H9 (cell line): ENCODE data around the gene UGT1A7. TPM values are rescaled to one million over a fixed set of nuclear protein-coding genes. Genes with fewer than 3 reads are reported as not detected.

Source experiments
- DNase-seq: peaks from one replicate; pipeline ENCODE4 v3.0.0-alpha.2; 2017
- H2AFZ ChIP-seq: one replicate; pipeline ENCODE4 v1.6.1; 2013; ENCODE audit warnings: mild to moderate bottlenecking, low read length, control low read depth, moderate library complexity
- H2AK5ac ChIP-seq: 2 replicates; pipeline ENCODE4 v1.6.1; 2013; ENCODE audit warnings: low read length, control low read depth, mixed read lengths; ENCODE audit not compliant: insufficient read length
- H2BK120ac ChIP-seq: one replicate; pipeline ENCODE4 v1.6.1; 2013; ENCODE audit warnings: low read depth, mild to moderate bottlenecking, low read length, control low read depth, inconsistent platforms; ENCODE audit not compliant: poor library complexity, severe bottlenecking
- H2BK12ac ChIP-seq: 2 replicates; pipeline ENCODE4 v1.6.1; 2013; ENCODE audit warnings: low read length, control low read depth, mixed read lengths, low read depth; ENCODE audit not compliant: insufficient read length
- H2BK15ac ChIP-seq: 2 replicates; pipeline ENCODE4 v1.6.1; 2013; ENCODE audit warnings: low read depth, low read length, control low read depth
- H2BK20ac ChIP-seq: one replicate; pipeline ENCODE4 v1.6.1; 2013; ENCODE audit warnings: low read depth, mild to moderate bottlenecking, low read length, control low read depth, inconsistent platforms; ENCODE audit not compliant: poor library complexity, severe bottlenecking
- H2BK5ac ChIP-seq: 2 replicates; pipeline ENCODE4 v1.6.1; 2013; ENCODE audit warnings: low read length, control low read depth, mixed read lengths; ENCODE audit not compliant: insufficient read length
- H3K14ac ChIP-seq: 2 replicates; pipeline ENCODE4 v1.6.1; 2013; ENCODE audit warnings: low read length, control low read depth; ENCODE audit not compliant: insufficient read depth
- H3K18ac ChIP-seq: 2 replicates; pipeline ENCODE4 v1.6.1; 2013; ENCODE audit warnings: low read depth, mild to moderate bottlenecking, mixed read lengths, low read length, control low read depth; ENCODE audit not compliant: insufficient read length
- H3K23ac ChIP-seq: 2 replicates; pipeline ENCODE4 v1.6.1; 2013; ENCODE audit warnings: low read length, control low read depth, mixed read lengths, low read depth; ENCODE audit not compliant: insufficient read length
- H3K23me2 ChIP-seq: 2 replicates; pipeline ENCODE4 v1.6.1; 2013; ENCODE audit warnings: low read depth, mild to moderate bottlenecking, mixed read lengths, low read length, control low read depth; ENCODE audit not compliant: insufficient read length, poor library complexity, severe bottlenecking
- H3K27ac ChIP-seq: 2 replicates; pipeline ENCODE4 v1.5.1; 2013; ENCODE audit warnings: low read length, control low read depth, mixed read lengths, low read depth; ENCODE audit not compliant: insufficient read length
- H3K27me3 ChIP-seq: 2 replicates; pipeline ENCODE4 v1.6.1; 2013; ENCODE audit warnings: low read length, control low read depth, inconsistent platforms; ENCODE audit not compliant: insufficient read depth
- H3K4ac ChIP-seq: 2 replicates; pipeline ENCODE4 v1.6.1; 2013; ENCODE audit warnings: low read depth, mild to moderate bottlenecking, control low read depth, inconsistent platforms, low read length, moderate library complexity
- H3K4me1 ChIP-seq: 2 replicates; pipeline ENCODE4 v1.6.1; 2013; ENCODE audit warnings: low read length, control low read depth, inconsistent platforms; ENCODE audit not compliant: insufficient read depth
- H3K4me2 ChIP-seq: 2 replicates; pipeline ENCODE4 v1.6.1; 2013; ENCODE audit warnings: low read length, control low read depth, mixed read lengths; ENCODE audit not compliant: insufficient read length, insufficient read depth
- H3K56ac ChIP-seq: 2 replicates; pipeline ENCODE4 v1.6.1; 2013; ENCODE audit warnings: low read depth, mild to moderate bottlenecking, mixed read lengths, low read length, control low read depth; ENCODE audit not compliant: insufficient read length
- H3K79me1 ChIP-seq: 2 replicates; pipeline ENCODE4 v1.6.1; 2013; ENCODE audit warnings: low read depth, mild to moderate bottlenecking, moderate library complexity, low read length, control low read depth, inconsistent platforms; ENCODE audit not compliant: insufficient read depth, poor library complexity, severe bottlenecking
- H3K79me2 ChIP-seq: 2 replicates; pipeline ENCODE4 v1.6.1; 2013; ENCODE audit warnings: low read length, control low read depth, inconsistent platforms; ENCODE audit not compliant: insufficient read depth
- H3K9ac ChIP-seq: 2 replicates; pipeline ENCODE4 v1.6.1; 2013; ENCODE audit warnings: low read length, control low read depth, mixed read lengths; ENCODE audit not compliant: insufficient read length; ENCODE audit errors: extremely low read depth
- H3K9me3 ChIP-seq: one replicate; pipeline ENCODE4 v1.6.1; 2013; ENCODE audit warnings: low read depth, low read length, inconsistent platforms; ENCODE audit not compliant: control insufficient read depth
- H3T11ph ChIP-seq: one replicate; pipeline ENCODE4 v1.6.1; 2013; ENCODE audit warnings: mild to moderate bottlenecking, low read length, control low read depth, inconsistent platforms
- H4K20me1 ChIP-seq: one replicate; pipeline ENCODE4 v1.6.1; 2013; ENCODE audit not compliant: control insufficient read depth, insufficient read length, insufficient read depth
- H4K5ac ChIP-seq: 2 replicates; pipeline ENCODE4 v1.6.1; 2013; ENCODE audit warnings: low read depth, mild to moderate bottlenecking, mixed read lengths, low read length, control low read depth; ENCODE audit not compliant: insufficient read length
- H4K8ac ChIP-seq: replicated peaks from 2 replicates; pipeline ENCODE4 v1.6.1; 2013; ENCODE audit warnings: low read length, control low read depth, mixed read lengths, low read depth; ENCODE audit not compliant: insufficient read length
- H4K91ac ChIP-seq: 2 replicates; pipeline ENCODE4 v1.6.1; 2013; ENCODE audit warnings: low read depth, mild to moderate bottlenecking, moderate library complexity, mixed read lengths, low read length, control low read depth; ENCODE audit not compliant: insufficient read length
- H3K27ac Mint-ChIP-seq, 3 experiments: 2 replicates in 2 of 3; 3 replicates in 1 of 3; pipeline ENCODE4 v1.8.0; 2020 to 2021; ENCODE audit warnings: mixed read lengths in 3 of 3, mild to moderate bottlenecking in 1 of 3, moderate library complexity in 1 of 3
- H3K27me3 Mint-ChIP-seq: 2 replicates; pipeline ENCODE4 v1.8.0; 2021; ENCODE audit warnings: low read depth, mild to moderate bottlenecking, moderate library complexity, mixed read lengths
- H3K36me3 Mint-ChIP-seq, 3 experiments: 2 replicates in 2 of 3; 3 replicates in 1 of 3; pipeline ENCODE4 v1.8.0; 2020 to 2021; ENCODE audit warnings: low read depth in 3 of 3, mixed read lengths in 3 of 3; ENCODE audit not compliant: insufficient read depth in 1 of 3
- H3K4me1 Mint-ChIP-seq, 2 experiments: 2 replicates each; pipeline ENCODE4 v1.8.0; 2020; ENCODE audit warnings: mixed read lengths in 2 of 2
- H3K4me3 Mint-ChIP-seq, 2 experiments: 2 replicates in 1 of 2; 3 replicates in 1 of 2; pipeline ENCODE4 v1.8.0; 2020 to 2021; ENCODE audit warnings: mild to moderate bottlenecking in 2 of 2, mixed read lengths in 2 of 2, moderate library complexity in 1 of 2
- H3K9me3 Mint-ChIP-seq, 2 experiments: 2 replicates in 1 of 2; 3 replicates in 1 of 2; pipeline ENCODE4 v1.8.0; 2020; ENCODE audit warnings: mild to moderate bottlenecking in 2 of 2, mixed read lengths in 2 of 2, moderate library complexity in 1 of 2
- WGBS: extraction: QIAGEN DNeasy Blood & Tissue Kit; methylation state at CpG from one replicate; pipeline ENCODE4 v1.1.7; 2013; ENCODE audit warnings: missing lambda C conversion rate, low lambda C conversion rate, mixed read lengths; ENCODE audit not compliant: insufficient read length; ENCODE audit errors: extremely low coverage; 5-methylcytosine and 5-hydroxymethylcytosine counted together
- total RNA-seq: library from RNA; stranded (reverse); gene quantifications from 2 replicates; pipeline ENCODE4 v1.2.1, GENCODE V29; 2021
- TF ChIP-seq, protein P1 (sequence below): fragments of 200-600 bp; sonication (generic); conservative IDR thresholded peaks from 3 replicates; pipeline ENCODE4 v1.8.0; 2021; ENCODE audit warnings: antibody characterized with exemption, mild to moderate bottlenecking

The UGT1A7 gene
- total RNA-seq, 1 experiment from 2014 or later = not detected

DNA sequence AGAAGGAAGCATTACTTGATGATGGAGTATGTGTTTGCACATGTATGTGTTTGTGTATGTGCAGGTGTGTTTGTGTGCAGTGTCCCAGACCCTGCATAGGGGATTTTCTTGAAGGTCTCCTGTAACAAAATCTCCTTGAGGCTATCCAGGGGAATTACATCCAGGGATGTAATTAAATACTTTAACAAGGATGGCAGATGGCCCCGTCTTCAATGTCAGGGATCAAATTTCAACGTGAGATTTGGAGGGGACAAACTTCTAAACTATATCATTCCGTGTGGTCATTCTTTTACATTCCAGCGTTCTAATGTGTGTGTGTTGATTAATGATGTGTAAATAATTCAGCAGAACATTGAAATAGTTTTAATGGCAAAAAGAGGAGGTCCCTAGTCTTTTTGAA lies 6.7 kb upstream of the UGT1A7 start:
- H3K27ac Mint-ChIP-seq = no peak overlapping the region
- no peaks in the 10 kb centered on the region for H3K79me1 ChIP-seq
- no peaks in the 10 kb centered on the region for H3K36me3 Mint-ChIP-seq
- H2BK12ac ChIP-seq = no peak overlapping the region
- no peak overlapping the region for H3K9ac ChIP-seq
- H3K4me1 Mint-ChIP-seq = peaks cover 2 to 5% of the 10 kb centered on the region in 2 experiments; a peak in 3 of 4 replicates
- TF ChIP-seq, protein P1, sequence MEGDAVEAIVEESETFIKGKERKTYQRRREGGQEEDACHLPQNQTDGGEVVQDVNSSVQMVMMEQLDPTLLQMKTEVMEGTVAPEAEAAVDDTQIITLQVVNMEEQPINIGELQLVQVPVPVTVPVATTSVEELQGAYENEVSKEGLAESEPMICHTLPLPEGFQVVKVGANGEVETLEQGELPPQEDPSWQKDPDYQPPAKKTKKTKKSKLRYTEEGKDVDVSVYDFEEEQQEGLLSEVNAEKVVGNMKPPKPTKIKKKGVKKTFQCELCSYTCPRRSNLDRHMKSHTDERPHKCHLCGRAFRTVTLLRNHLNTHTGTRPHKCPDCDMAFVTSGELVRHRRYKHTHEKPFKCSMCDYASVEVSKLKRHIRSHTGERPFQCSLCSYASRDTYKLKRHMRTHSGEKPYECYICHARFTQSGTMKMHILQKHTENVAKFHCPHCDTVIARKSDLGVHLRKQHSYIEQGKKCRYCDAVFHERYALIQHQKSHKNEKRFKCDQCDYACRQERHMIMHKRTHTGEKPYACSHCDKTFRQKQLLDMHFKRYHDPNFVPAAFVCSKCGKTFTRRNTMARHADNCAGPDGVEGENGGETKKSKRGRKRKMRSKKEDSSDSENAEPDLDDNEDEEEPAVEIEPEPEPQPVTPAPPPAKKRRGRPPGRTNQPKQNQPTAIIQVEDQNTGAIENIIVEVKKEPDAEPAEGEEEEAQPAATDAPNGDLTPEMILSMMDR = peak; percentile 37; the same call in 2 of the 3 replicates
- no peak overlapping the region for H2BK5ac ChIP-seq
- H3K9me3 ChIP-seq = no peaks in the 10 kb centered on the region
- no peaks in the 10 kb centered on the region for H3K27me3 ChIP-seq
- no peak overlapping the region for H2BK15ac ChIP-seq
- no peak overlapping the region for H4K91ac ChIP-seq
- H3K27me3 Mint-ChIP-seq = peaks cover 15% of the 10 kb centered on the region
- no peak overlapping the region for H3K23ac ChIP-seq
- H3K23me2 ChIP-seq = no peaks in the 10 kb centered on the region
- no peaks in the 10 kb centered on the region for H3K9me3 Mint-ChIP-seq
- H3K56ac ChIP-seq = no peak overlapping the region
- DNase-seq = no peak
- no peak overlapping the region for H3K27ac ChIP-seq
- no peaks in the 10 kb centered on the region for H4K20me1 ChIP-seq
- H2AK5ac ChIP-seq = no peak overlapping the region
- H3K18ac ChIP-seq = no peak overlapping the region
- WGBS = no CpG with 5 or more reads among the region's 4 CpGs
- H4K5ac ChIP-seq = no peak overlapping the region
- H3T11ph ChIP-seq = no peak overlapping the region
- no peak overlapping the region for H3K4me3 Mint-ChIP-seq
- H3K4me2 ChIP-seq = no peak overlapping the region
- H3K79me2 ChIP-seq = no peaks in the 10 kb centered on the region
- no peak overlapping the region for H3K14ac ChIP-seq
- H2BK120ac ChIP-seq = no peak overlapping the region
- no peak overlapping the region for H2AFZ ChIP-seq
- no peak overlapping the region for H4K8ac ChIP-seq
- no peak overlapping the region for H3K4ac ChIP-seq
- H3K4me1 ChIP-seq = no peaks in the 10 kb centered on the region; the same call in 1 of the 2 replicates
- H2BK20ac ChIP-seq = no peak overlapping the region
